Suprapubic skin (tissue), 3 donors: ENCODE results near the gene PANK4.

Experiments used
- CTCF ChIP-seq, 2 donors: fragments of 200-600 bp in 1 of 2; fragments of 450-650 bp in 1 of 2; sonication (generic) in 1 of 2; IDR thresholded peaks; one replicate each; pipeline ENCODE4 v1.5.1; 2016 to 2019; ENCODE audit warnings: antibody characterized with exemption in 2 of 2, mild to moderate bottlenecking in 1 of 2, moderate library complexity in 1 of 2
- EP300 ChIP-seq: sonication (generic); formaldehyde crosslinking; IDR thresholded peaks from one replicate; pipeline ENCODE4 v1.6.1; 2017; ENCODE audit warnings: antibody characterized with exemption

- no peak for TF ChIP-seq CTCF (IDR thresholded peaks at IDR 0.05)
- no peak for TF ChIP-seq EP300
These were observed 31.4 kb downstream of the PANK4 start for GRCh38 chr1:2495026-2495425.
